ENCODE data around the gene UNC13B.

GRCh38 chr9:35407846-35408245, 246.0 kb downstream of the UNC13B start:
- TF ChIP-seq FOSL1 (IDR thresholded peaks at IDR 0.05; ENCODE audit: insufficient read depth, low read depth, low read length) (no peak), CTCF (IDR thresholded peaks at IDR 0.05; ENCODE audit: control extremely low read depth in 1 of 3, insufficient read depth in 1 of 3, low read depth in 1 of 3, low read length in 3 of 3) (no peak), POLR2A (IDR thresholded peaks at IDR 0.05; ENCODE audit: control extremely low read depth in 1 of 2, low read depth in 2 of 2, low read length in 2 of 2) (no peak), KDM1A (IDR thresholded peaks at IDR 0.05; ENCODE audit: borderline replicate concordance, low read length) (no peak), RFX5 (IDR thresholded peaks at IDR 0.05; ENCODE audit: borderline replicate concordance, low read depth, low read length) (no peak), CBX8 (IDR thresholded peaks at IDR 0.05; ENCODE audit: borderline replicate concordance, low read depth, low read length) (no peak), EZH2 (IDR thresholded peaks at IDR 0.05; ENCODE audit: low read depth, low read length, severe bottlenecking) (no peak), CTBP2 (IDR thresholded peaks at IDR 0.05; ENCODE audit: borderline replicate concordance, insufficient read depth, insufficient read length, low read length) (no peak), CEBPB (IDR thresholded peaks at IDR 0.05; ENCODE audit: low read depth, low read length) (no peak), CHD1 (IDR thresholded peaks at IDR 0.05; ENCODE audit: low read depth, low read length) (no peak), HDAC2 (IDR thresholded peaks at IDR 0.05; ENCODE audit: borderline replicate concordance in 1 of 2, low read depth in 2 of 2, low read length in 2 of 2) (no peak), POLR2AphosphoS5 (IDR thresholded peaks at IDR 0.05; ENCODE audit: low read depth, low read length) (no peak)
